ENCODE measurements around the gene MAMSTR.

- TF ChIP-seq POLR2A (IDR thresholded peaks at IDR 0.05; ENCODE audit: low read length) (peak; percentile 72), GATA1 (IDR thresholded peaks at IDR 0.05; ENCODE audit: low read depth, low read length) (no peak)
Measured at GRCh38 chr19:48720613-48721296, 1.2 kb upstream of the MAMSTR start.

All from erythroblast (primary cell).